COLO668 (cell line): ENCODE measurements around the gene STT3B.
A peak's percentile ranks its signal among the peaks of the same experiment; 100 is the strongest.
"Not testable (repeated sequence)": the region's sequence is repeated elsewhere in the genome, so short reads cannot be mapped to it uniquely, and the experiment has no call there.

ENCODE experiments used
- DNase-seq: peaks from one replicate; lab custom pipeline; 2025; ENCODE audit not compliant: unreplicated experiment; lab: John Stamatoyannopoulos, UW

Gene STT3B

DNA sequence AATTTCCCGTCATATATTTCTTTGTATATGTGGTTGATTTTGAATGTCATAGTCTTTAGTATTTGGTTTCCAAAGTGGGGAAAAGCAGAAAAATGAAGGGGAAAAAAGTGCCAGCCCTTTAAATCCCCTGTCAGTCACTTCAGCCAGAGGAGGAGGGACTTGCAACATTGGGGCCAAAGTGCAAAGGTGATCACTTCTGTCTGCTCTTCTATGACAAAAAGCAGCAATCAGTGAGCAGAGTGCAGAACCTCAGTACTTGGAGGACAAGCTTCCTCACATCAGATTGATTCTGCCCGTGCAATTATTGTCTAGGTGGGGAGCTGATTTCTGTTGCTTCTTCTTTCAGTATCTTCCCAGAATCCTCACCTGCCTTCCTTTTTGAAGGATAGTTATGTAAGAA, 60.0 kb downstream of the STT3B start:
- DNase-seq = peak; percentile 5

DNA sequence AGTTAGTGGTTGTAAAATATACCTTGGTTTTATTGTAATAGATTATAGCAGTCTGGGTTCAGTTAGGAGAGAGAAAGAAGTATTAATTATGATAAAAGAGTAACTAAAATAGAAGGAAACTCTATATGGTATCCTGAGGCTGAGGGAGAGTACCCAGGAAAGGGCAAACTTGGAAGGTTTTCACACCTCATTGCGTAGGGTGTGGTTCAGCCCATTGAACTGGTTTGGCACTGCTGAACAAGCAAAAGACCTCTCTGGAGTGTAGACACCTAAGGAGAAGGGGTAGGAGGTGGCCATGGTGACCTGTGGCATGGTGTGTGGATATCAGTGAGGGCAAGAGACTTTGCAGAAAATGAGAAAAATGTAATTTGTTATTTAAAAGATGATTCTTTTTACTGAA, 63.5 kb downstream of the STT3B start:
- DNase-seq = no peak

DNA sequence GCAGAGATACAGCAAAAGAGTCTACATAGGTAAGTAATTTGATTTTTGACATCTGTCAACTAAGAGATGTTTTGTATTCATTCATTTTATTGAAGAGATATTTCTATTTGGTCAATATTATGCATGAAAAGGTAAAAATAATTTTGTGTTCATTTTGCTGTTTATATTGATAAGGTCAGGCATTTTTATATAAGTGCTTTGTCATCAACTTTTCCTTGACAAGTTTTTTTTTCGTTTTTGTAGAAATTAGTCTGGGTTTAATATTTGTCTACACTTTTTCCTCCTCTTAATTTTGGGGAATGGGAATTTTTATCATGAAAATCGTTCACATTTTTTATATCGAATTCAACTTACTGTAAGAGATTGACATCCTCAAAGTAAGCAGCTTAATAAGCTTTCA, 67.7 kb downstream of the STT3B start:
- no peak for DNase-seq

DNA sequence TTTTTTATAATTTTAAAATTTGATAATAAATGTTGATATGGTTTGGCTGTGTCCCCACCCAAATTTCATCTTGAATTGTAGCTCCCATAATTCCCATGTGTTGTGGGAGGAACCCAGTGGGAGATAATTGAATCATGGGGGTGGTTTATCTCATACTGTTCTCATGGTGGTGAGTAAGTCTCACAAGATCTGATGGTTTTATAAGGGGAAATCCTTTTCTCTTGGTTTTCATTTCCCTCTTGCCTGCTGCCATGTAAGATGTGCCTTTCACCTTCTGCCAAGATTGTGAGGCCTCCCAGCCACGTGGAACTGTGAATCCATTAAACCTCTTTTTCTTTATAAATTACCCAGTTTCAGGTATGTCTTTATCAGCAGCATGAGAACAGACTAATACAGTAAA, 72.6 kb downstream of the STT3B start:
- not testable (repeated sequence) for DNase-seq

DNA sequence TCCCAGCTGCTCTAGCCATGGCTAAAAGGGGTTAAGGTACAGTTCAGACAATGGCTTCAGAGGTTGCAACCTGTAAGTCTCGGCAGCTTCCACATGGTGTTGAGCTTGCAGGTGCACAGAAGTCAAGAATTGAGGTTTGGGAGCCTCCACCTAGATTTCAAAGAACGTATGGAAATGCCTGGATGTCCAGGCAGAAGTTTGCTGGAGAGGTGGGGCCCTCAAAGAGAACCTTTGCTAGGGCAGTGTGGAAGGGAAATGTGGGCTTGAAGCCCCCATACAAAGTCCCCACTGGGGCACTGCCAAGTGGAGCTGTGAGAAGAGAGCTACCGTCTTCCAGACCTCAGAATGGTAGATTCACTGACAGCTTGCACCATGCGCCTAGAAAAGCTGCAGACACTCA, 73.7 kb downstream of the STT3B start:
- no peak for DNase-seq

DNA sequence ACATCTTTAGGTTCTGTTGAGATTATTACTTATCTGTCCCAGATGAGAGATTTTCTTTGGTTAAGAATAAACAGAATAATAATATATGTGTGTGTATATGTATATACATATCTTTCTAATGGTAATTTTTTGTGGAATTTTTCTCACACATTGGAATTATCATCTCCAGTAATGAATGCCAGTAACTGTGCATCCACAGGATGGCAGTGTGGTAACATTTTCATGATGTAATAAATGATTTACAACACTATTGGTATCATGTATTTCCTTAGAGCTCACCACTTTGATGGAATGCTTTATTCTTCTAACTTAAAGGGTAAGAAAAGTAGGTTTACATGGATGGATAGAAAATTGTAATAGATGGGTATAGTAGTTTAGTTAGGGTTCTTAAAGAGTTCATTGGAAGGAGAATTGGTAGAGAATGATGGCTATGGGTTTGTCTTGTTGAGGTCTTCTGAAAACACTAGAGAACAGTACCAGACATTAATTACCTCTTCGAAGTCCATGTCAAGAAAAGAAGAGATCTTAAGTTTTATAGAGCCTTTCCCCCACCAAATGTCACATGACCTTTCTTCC, 78.1 kb downstream of the STT3B start:
- DNase-seq = no peak

DNA sequence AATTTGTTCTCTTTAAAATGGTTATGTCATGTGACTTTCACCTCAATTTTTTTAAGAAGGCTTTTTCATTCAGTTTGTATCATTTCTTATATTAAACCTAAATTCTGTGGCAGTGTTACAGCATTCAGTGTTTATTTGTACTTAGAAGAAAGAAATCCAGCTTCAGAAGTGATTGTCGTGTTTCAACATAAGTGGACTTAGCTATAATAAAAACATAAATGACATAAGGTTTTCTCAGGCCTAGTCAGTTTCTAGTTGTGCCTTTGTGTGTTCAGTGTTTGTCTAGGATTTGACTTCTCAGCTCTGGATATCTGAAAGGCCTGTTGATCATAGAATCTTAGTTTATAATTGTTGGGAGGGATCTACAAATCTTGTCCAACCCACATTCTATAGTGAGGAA, 80.5 kb downstream of the STT3B start:
- DNase-seq = no peak

DNA sequence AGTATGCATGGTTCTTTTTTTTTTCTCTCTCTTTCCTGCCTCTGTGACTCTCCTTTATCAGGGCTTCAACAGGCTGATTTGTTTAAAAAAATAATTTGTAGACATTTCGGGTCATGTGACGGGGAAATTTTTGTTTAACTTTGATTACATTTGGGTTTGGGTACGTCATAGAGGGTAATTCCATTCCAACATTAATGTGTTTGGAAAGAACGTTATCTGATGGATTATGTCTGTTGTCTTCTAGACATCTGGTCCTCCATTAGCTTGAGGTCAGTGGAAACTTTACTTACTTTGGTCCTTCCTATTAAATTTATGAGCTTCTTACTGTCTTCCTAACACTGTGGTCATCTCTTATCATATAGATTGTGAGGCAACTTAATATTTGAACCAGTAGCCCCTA, 80.9 kb downstream of the STT3B start:
- DNase-seq = no peak

DNA sequence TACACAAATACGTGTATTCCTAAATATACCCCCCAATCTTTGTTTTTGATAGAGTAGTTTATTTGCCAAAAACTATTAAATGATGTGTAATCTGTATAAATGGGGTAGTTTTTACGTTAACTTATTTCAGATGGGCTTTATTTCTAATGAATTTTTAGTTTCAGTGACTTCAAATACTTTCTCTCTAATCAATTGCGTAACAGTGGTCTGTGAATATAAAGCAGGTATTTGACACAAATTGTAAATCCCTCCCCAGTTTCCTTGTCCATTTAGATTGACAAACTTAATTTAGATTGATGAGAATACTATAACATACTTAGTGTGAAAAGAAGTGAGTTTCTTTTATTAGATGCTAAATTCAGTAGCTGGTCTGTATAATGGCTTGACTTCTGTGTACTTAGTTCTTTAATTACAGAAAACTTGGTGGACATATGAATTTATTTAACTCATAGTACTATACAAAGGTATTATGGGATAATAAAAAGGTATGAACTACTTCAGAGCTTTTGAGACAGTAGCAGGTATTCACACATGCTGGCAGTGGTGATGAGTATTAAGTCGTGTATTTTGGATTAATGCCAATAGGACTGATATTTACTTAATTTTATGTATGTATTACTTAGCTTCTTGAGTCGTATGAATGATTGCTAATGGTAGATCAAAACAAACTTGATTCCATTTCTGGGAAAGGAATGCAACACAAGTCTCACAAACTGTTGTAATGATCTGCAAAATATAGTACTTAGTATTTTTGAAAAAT, 81.6 kb downstream of the STT3B start:
- no peak for DNase-seq

DNA sequence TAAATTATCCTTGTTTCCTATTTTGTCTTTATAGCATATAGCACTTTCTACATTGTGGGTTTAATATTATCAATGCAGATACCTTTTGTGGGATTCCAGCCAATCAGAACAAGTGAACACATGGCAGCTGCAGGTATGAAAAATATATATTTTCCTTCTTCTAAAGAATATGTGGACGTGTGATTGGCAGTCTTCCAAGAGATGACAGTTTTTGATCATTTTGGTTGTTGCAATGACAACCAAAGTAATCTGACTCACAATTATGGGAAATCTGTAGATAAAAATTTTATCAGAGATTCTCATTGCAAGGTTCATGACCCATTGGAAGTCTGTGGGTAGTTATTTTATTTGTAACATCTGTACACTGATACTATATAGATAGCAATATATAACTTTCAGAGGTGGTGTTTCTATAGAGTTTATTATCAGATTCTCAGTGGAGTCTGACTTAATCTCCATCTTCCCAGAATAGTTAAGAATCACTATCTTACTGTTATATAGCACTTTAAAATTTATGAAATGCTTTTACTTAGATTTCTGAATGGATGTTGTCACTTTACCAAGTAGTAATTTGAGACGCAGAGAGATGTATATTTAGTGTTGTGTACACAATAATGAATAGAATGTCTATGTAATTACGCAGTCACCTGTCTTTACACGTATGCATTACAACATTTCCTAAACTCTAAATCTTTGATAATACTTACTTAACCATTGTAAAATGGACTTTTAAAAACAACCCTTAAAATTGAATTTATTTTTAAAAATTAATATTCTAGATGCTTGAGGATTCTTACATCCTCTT, 82.5 kb downstream of the STT3B start:
- DNase-seq = no peak

DNA sequence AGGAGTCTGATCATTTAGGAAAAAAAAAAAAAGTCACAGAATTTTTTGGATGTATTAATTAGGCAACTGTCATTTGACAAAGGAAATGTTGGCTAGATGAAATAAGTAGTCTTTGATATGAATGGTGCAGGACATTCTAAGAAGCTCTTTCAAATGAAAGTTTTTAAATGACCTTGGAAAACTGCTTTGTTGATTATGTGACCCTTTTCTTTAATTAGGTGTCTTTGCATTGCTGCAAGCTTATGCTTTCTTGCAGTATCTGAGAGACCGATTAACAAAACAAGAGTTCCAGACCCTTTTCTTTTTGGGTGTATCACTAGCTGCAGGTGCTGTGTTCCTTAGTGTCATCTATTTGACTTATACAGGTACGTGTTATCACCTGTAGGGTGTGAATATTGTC, 84.0 kb downstream of the STT3B start:
- no peak for DNase-seq

DNA sequence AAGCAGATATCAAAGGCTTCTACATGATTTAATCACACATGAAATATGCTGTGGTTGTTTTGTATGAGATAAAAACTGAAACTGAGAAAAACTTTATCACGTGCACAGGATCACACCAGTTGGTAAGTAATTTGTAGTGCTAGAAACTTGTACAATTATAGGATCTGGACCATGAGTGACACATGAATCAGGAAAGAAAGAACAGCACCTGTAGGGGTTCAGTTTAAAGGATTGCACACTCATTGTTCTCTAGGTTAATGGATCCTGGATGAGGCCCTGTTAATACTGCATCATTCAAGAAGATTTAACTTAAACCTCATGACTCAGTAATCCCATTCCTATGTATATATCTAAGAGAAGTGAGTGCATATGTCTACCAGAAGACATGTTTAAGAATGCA, 87.9 kb downstream of the STT3B start:
- DNase-seq = no peak

DNA sequence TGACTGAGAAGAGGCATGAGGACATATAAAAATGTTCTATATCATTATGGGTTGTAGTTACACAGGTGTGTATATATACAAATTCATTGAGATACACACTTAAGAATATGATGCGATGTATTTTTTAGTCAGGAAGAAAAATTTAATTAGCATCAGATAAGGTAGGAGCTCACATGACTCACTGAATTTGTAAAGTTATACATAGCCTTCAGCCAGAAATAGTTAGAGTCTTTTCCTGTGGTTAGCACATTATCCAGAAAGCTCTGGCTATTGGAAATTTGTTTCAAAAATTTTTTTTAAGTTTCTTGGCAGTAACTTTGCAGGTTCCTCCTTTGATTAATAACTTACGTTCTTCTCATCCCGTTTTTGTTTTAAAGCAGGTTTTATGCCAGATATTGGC, 88.6 kb downstream of the STT3B start:
- no peak for DNase-seq

DNA sequence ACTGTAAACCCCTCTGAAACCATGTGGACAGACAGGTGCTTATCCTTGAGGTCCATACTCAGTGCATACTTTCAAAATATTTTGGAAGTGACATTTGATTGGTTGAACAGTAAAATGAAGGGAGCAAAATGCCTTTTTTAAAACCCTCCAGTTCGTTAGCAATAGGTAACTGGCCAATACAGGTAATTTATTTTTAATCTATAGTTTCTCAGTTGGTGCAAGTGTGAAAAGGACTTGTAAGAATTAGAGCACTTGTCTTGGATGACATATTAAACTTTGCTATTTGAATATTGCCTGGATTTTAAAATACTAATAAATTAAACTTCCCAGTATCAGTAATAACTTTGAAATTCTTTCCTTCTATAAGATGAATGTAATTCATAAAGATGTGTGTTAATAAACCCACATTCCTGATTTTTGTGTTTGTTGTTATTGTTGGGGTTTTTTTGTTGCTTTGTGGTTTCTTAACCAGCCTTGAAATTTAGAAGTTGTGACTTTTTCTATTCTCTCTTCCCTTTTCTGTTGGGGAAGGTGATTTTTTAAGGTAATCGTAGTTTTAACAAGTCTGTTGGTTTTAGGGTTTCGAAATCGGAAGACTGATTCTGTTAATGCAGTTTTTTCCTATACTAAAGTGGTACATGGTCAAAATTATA, 90.0 kb downstream of the STT3B start:
- no peak for DNase-seq

DNA sequence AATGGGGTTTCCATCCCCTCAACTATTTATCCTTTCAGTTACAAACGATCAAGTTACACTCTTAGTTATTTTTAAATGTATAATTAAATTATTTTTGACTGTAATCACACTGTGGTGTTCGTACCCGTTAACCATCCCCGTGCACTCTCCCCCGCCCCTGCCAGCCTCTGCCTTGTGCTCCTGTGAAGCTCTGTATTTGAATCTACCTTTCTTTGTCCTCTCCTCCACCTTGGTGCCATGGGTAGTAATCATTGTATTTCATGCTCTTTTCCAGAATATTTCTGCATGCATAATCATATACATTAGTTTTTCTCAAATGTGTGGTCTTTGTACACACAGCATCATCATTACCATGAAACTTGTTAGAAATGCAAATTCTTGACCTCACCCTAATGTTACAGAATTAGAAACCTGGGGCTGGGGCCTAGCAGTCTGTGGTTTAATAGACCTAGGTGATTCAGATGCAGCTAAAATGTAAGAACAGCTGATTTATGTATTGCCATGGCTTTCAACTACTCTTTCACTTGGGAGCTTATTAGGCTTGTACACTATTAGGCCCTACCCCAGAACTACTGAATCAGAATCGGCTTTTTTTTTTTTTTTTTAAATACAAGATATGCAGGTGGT, 91.5 kb downstream of the STT3B start:
- DNase-seq = no peak

DNA sequence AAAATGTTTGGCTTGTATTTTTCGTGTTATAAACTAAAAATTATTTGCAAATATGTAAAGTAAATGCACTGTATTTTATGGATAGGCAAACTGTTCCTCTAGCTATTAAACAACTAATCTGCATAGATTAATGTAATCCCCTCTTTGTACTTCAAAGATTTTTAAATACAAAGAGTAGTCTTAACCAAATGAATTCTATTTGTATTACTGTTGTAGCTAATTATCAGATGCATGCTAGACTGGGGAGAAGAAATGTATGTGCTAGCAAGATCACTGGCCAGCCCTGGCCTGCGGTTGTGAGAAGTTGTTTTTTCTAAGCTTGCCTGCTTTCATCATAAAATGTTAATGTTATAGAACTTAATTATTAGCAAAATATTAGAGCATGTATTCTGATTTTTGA, 92.6 kb downstream of the STT3B start:
- DNase-seq = no peak

DNA sequence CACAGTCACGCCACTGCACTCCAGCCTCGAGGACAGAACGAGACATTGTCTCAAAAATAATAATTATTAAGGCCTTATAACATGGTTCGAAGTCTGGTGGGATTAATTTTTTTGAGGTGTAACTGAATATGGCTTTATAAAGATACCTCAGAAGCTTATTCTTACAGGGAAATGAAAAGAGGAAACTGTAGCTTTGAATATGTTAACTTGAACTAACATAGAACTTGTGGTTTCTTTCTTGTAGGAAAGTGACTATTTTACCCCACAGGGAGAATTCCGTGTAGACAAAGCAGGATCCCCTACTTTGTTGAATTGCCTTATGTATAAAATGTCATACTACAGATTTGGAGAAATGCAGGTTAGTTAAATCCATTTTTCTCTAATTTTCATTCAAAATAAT, 96.3 kb downstream of the STT3B start:
- no peak for DNase-seq

DNA sequence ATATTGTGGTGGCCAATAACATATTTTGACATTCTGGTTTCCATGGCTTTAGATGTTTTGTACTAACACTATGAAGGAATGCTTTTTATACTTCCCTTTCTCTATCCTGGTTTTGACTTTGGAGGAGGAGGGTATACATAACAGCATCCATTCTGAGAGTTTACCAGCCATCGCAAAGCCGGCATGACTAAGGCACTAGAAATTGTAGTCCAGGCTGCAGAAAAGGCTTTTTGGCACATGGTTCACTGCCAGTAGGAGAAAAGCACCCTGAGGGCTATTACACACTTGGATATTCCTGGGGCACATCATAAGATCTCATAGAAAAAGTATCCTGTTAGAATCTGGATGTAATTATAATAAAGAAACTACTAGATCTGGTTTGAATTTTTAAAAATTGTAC, 101.8 kb downstream of the STT3B start:
- no peak for DNase-seq

DNA sequence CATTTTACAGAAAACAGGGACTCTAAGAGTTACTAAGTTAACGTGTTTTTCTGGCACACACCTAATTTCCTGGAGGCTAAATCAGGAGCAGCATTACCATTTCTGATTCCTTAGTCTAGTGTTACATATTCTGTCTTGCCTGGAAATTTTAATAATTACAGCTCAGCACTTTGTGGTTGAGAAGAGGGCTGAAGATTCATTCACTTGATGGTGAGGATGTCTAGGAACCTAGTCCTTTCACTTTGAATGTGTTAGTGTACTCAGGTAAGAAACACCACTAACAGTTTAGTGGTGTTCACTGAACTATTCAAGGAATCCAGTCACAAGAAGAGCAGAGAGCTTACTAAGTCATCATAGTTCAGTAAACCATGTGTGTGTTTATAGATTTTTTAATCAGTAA, 102.8 kb downstream of the STT3B start:
- no peak for DNase-seq

DNA sequence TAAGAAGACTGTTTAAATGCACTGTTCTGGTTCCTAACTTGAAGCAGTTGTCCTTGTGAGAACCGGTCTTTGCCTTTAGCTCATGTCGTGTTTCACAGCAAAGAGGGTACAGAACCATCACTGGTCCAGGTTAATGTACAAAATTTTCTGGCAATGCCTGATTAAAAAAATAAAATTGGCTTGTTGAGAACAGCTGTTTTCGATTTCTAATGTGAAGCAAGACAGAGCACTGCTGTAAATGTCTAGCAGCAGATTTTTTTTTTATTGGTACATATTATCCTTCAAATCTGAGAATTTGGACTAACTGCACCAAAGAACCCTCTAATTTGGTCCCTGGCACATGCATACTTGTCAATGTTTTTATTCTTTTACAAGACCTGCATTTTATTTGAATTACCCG, 103.3 kb downstream of the STT3B start:
- DNase-seq = no peak

DNA sequence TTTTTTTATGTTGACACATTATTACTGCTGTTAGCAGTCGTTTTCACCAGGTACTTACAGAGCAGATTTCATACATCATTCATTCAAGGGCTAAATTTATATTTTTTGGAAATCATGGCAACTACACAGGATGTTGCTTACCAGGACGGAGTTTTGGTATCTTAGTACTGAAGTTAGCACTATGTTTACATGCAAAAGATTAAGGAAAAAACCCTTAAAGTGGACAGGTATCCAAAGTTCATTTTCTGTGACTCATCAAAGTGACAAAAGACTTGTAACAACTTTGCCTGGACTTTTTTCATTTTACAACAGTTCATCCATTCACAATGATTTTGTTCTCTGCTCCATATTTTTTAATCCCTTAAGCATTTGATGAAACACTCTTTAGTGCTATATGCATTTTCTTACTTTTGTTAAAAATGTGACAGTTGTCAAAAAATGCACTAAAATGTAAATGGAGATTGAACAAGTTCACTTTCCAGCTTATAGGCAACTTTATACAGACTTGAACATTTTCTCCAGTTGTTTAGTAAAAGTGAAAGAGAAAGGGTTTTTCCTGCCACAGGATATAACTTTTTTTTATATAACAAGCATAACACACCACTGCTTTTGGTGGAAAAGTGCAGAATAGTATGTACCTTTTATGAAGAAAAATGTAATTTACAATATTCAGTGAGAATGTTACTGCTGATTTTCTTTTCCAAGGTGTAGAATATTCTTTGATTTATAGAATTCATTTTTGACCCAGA, 104.1 kb downstream of the STT3B start:
- DNase-seq = no peak
